Skeletal muscle tissue (tissue), 4 donors: ENCODE measurements around the gene CNTNAP2. TPM values are rescaled to one million over a fixed set of nuclear protein-coding genes. Genes with fewer than 3 reads are reported as not detected.

Source experiments
- H3K27ac ChIP-seq: one replicate; pipeline ENCODE4 v1.7.0; 2013; ENCODE audit warnings: mild to moderate bottlenecking, low read depth, low read length, inconsistent platforms
- H3K27me3 ChIP-seq, 3 donors: one replicate each; pipeline ENCODE4 v1.7.0; 2013; ENCODE audit warnings: low read length in 3 of 3; ENCODE audit not compliant: control insufficient read depth in 3 of 3, insufficient read depth in 3 of 3
- H3K36me3 ChIP-seq, 3 donors: one replicate each; pipeline ENCODE4 v1.7.0; 2013; ENCODE audit warnings: low read length in 3 of 3; ENCODE audit not compliant: control insufficient read depth in 3 of 3, insufficient read depth in 3 of 3
- H3K4me1 ChIP-seq, 3 donors: one replicate each; pipeline ENCODE4 v1.7.0; 2013; ENCODE audit warnings: low read length in 3 of 3, mild to moderate bottlenecking in 3 of 3; ENCODE audit not compliant: control insufficient read depth in 3 of 3, insufficient read depth in 3 of 3
- H3K4me3 ChIP-seq, 3 donors: one replicate each; pipeline ENCODE4 v1.7.0; 2013; ENCODE audit warnings: low read length in 3 of 3
- H3K9ac ChIP-seq, 3 donors: one replicate each; pipeline ENCODE4 v1.7.0; 2013; ENCODE audit warnings: low read length in 3 of 3, mild to moderate bottlenecking in 3 of 3, moderate library complexity in 2 of 3, low read depth in 1 of 3
- H3K9me3 ChIP-seq, 3 donors: one replicate each; pipeline ENCODE4 v1.7.0; 2013; ENCODE audit warnings: low read length in 3 of 3; ENCODE audit not compliant: control insufficient read depth in 3 of 3
- total RNA-seq: library from RNA; depleted of rRNA; stranded (reverse); fragments of >200 nt; gene quantifications from one replicate; pipeline ENCODE4 v1.2.3, GENCODE V29; 2014
- donor health status: Osteomylitis.

Gene CNTNAP2
- total RNA-seq, 1 donor from 2014 or later, result 14.1 TPM

GRCh38 chr7:147193476-147193875 lies 1076.9 kb downstream of the CNTNAP2 start:
- Histone ChIP-seq H3K36me3 (no peaks in the 10 kb centered on the region), H3K4me3 (no peak overlapping the region), H3K27me3 (no peaks in the 10 kb centered on the region)

GRCh38 chr7:147196481-147196880 lies 1079.9 kb downstream of the CNTNAP2 start:
- H3K4me1 ChIP-seq, result no peaks in the 10 kb centered on the region
- no peak overlapping the region for H3K4me3 ChIP-seq
- no peak overlapping the region for H3K27ac ChIP-seq
- no peaks in the 10 kb centered on the region for H3K27me3 ChIP-seq
- no peaks in the 10 kb centered on the region for H3K36me3 ChIP-seq
- H3K9ac ChIP-seq, result no peak overlapping the region
- H3K9me3 ChIP-seq, result no peaks in the 10 kb centered on the region

More at GRCh38 chr7:147193476-147193875, 1076.9 kb downstream of the CNTNAP2 start:
- Histone ChIP-seq H3K9ac (no peak overlapping the region), H3K27ac (no peak overlapping the region), H3K9me3 (no peaks in the 10 kb centered on the region), H3K4me1 (no peaks in the 10 kb centered on the region)

- H3K4me3 ChIP-seq, result no peak overlapping the region
- H3K9ac ChIP-seq, result no peak overlapping the region
- no peaks in the 10 kb centered on the region for H3K4me1 ChIP-seq
- no peaks in the 10 kb centered on the region for H3K36me3 ChIP-seq
- no peak overlapping the region for H3K27ac ChIP-seq
- no peaks in the 10 kb centered on the region for H3K9me3 ChIP-seq
- H3K27me3 ChIP-seq, result no peaks in the 10 kb centered on the region
Measured at GRCh38 chr7:147197006-147197405, 1080.4 kb downstream of the CNTNAP2 start.

GRCh38 chr7:147199868-147200267 lies 1083.3 kb downstream of the CNTNAP2 start:
- H3K27me3 ChIP-seq, result no peaks in the 10 kb centered on the region
- no peak overlapping the region for H3K9ac ChIP-seq
- H3K9me3 ChIP-seq, result no peaks in the 10 kb centered on the region
- no peak overlapping the region for H3K27ac ChIP-seq
- H3K4me3 ChIP-seq, result no peak overlapping the region
- H3K36me3 ChIP-seq, result no peaks in the 10 kb centered on the region
- H3K4me1 ChIP-seq, result no peaks in the 10 kb centered on the region

GRCh38 chr7:147207988-147208387 lies 1091.4 kb downstream of the CNTNAP2 start:
- no peaks in the 10 kb centered on the region for H3K27me3 ChIP-seq
- H3K9ac ChIP-seq, result no peak overlapping the region
- H3K9me3 ChIP-seq, result no peaks in the 10 kb centered on the region
- no peaks in the 10 kb centered on the region for H3K4me1 ChIP-seq
- no peak overlapping the region for H3K27ac ChIP-seq
- H3K4me3 ChIP-seq, result no peak overlapping the region
- no peaks in the 10 kb centered on the region for H3K36me3 ChIP-seq

GRCh38 chr7:147231275-147231674 lies 1114.7 kb downstream of the CNTNAP2 start:
- Histone ChIP-seq H3K4me1 (no peaks in the 10 kb centered on the region), H3K36me3 (no peaks in the 10 kb centered on the region), H3K27me3 (no peaks in the 10 kb centered on the region), H3K9me3 (peaks cover 0 to 2% (median 0%) of the 10 kb centered on the region in 3 donors), H3K9ac (no peak overlapping the region), H3K4me3 (no peak overlapping the region), H3K27ac (no peak overlapping the region)

GRCh38 chr7:147235645-147236382 lies 1119.2 kb downstream of the CNTNAP2 start:
- H3K27ac ChIP-seq, result no peak overlapping the region
- no peaks in the 10 kb centered on the region for H3K4me1 ChIP-seq
- H3K4me3 ChIP-seq, result no peak overlapping the region
- H3K36me3 ChIP-seq, result no peaks in the 10 kb centered on the region
- H3K9ac ChIP-seq, result no peak overlapping the region
- H3K27me3 ChIP-seq, result no peaks in the 10 kb centered on the region
- peaks cover 0 to 2% (median 0%) of the 10 kb centered on the region in 3 donors for H3K9me3 ChIP-seq

- H3K4me3 ChIP-seq, result no peak overlapping the region
- no peaks in the 10 kb centered on the region for H3K4me1 ChIP-seq
- H3K9ac ChIP-seq, result no peak overlapping the region
- no peaks in the 10 kb centered on the region for H3K36me3 ChIP-seq
- H3K27ac ChIP-seq, result no peak overlapping the region
- peaks cover 0 to 2% (median 0%) of the 10 kb centered on the region in 3 donors for H3K9me3 ChIP-seq
- no peaks in the 10 kb centered on the region for H3K27me3 ChIP-seq
Measured at GRCh38 chr7:147240468-147240867, 1123.9 kb downstream of the CNTNAP2 start.

GRCh38 chr7:147245274-147245673 lies 1128.7 kb downstream of the CNTNAP2 start:
- H3K4me1 ChIP-seq, result no peaks in the 10 kb centered on the region
- no peaks in the 10 kb centered on the region for H3K9me3 ChIP-seq
- H3K4me3 ChIP-seq, result no peak overlapping the region
- no peaks in the 10 kb centered on the region for H3K27me3 ChIP-seq
- H3K9ac ChIP-seq, result no peak overlapping the region
- H3K27ac ChIP-seq, result no peak overlapping the region
- H3K36me3 ChIP-seq, result no peaks in the 10 kb centered on the region

GRCh38 chr7:147249956-147250355 lies 1133.4 kb downstream of the CNTNAP2 start:
- Histone ChIP-seq H3K27ac (no peak overlapping the region), H3K9ac (no peak overlapping the region), H3K9me3 (no peaks in the 10 kb centered on the region), H3K4me1 (no peaks in the 10 kb centered on the region), H3K27me3 (no peaks in the 10 kb centered on the region), H3K36me3 (no peaks in the 10 kb centered on the region), H3K4me3 (no peak overlapping the region)
